22Rv1 (cell line): ENCODE measurements around the gene OMD.

ENCODE experiments used
- ZFX ChIP-seq: fragments of 450-650 bp; IDR thresholded peaks from 2 replicates; pipeline ENCODE4 v1.6.1; 2017; ENCODE audit warnings: antibody characterized with exemption, borderline replicate concordance
- TF ChIP-seq, protein P1 (sequence below): fragments of 450-650 bp; IDR thresholded peaks from 2 replicates; pipeline ENCODE4 v1.5.1; 2017; ENCODE audit warnings: mild to moderate bottlenecking

DNA sequence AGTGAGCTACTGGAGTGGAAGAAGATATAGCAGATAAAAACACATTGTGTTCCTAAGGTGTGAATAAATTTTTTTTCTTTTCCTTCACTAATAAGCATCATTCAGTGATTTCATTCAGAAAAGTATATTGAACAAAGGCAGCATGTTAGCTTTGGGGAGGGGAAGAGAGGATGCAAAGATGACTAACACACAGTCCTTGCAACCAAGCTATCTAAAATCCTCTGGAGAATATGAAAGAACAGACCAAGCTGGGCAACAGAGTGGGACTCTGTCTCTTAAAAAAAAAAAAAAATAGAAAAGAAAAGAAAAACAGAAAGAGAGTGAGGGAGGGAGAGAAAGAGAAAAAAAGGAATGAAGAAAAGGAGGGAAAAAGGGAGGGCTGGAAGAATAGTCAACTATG lies 22.3 kb upstream of the OMD start:
- TF ChIP-seq, protein P1, sequence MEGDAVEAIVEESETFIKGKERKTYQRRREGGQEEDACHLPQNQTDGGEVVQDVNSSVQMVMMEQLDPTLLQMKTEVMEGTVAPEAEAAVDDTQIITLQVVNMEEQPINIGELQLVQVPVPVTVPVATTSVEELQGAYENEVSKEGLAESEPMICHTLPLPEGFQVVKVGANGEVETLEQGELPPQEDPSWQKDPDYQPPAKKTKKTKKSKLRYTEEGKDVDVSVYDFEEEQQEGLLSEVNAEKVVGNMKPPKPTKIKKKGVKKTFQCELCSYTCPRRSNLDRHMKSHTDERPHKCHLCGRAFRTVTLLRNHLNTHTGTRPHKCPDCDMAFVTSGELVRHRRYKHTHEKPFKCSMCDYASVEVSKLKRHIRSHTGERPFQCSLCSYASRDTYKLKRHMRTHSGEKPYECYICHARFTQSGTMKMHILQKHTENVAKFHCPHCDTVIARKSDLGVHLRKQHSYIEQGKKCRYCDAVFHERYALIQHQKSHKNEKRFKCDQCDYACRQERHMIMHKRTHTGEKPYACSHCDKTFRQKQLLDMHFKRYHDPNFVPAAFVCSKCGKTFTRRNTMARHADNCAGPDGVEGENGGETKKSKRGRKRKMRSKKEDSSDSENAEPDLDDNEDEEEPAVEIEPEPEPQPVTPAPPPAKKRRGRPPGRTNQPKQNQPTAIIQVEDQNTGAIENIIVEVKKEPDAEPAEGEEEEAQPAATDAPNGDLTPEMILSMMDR, result no peak
- no peak for TF ChIP-seq ZFX
